ENCODE measurements around the gene HMSD. TPM values are rescaled to one million over a fixed set of nuclear protein-coding genes. Genes with fewer than 3 reads are reported as not detected.

HMSD gene
- total RNA-seq, 1 donor from 2014 or later: 0.29 TPM

- H3K4me3 ChIP-seq (ENCODE audit: low read depth, low read length): no peak overlapping the region
- no peak for TF ChIP-seq CTCF (conservative IDR thresholded peaks at IDR 0.05; ENCODE audit: low read depth, low read length)
- DNase-seq (ENCODE audit: low read depth): no peak
Observed at GRCh38 chr18:63986885-63987284, 37.8 kb downstream of the HMSD start.

GRCh38 chr18:63987743-63988142 is 38.6 kb downstream of the HMSD start:
- DNase-seq (ENCODE audit: low read depth): no peak
- no peak overlapping the region for H3K4me3 ChIP-seq (ENCODE audit: low read depth, low read length)
- TF ChIP-seq CTCF (conservative IDR thresholded peaks at IDR 0.05; ENCODE audit: low read depth, low read length): no peak

GRCh38 chr18:63992751-63993150 is 43.6 kb downstream of the HMSD start:
- no peak overlapping the region for H3K4me3 ChIP-seq (ENCODE audit: low read depth, low read length)
- TF ChIP-seq CTCF (conservative IDR thresholded peaks at IDR 0.05; ENCODE audit: low read depth, low read length): no peak
- no peak for DNase-seq (ENCODE audit: low read depth)

- TF ChIP-seq CTCF (conservative IDR thresholded peaks at IDR 0.05; ENCODE audit: low read depth, low read length): peak; percentile 87
- no peak overlapping the region for H3K4me3 ChIP-seq (ENCODE audit: low read depth, low read length)
- no peak for DNase-seq (ENCODE audit: low read depth)
Observed at GRCh38 chr18:63994783-63995399, 45.8 kb downstream of the HMSD start.

- no peak overlapping the region for H3K4me3 ChIP-seq (ENCODE audit: low read depth, low read length)
- no peak for DNase-seq (ENCODE audit: low read depth)
- no peak for TF ChIP-seq CTCF (conservative IDR thresholded peaks at IDR 0.05; ENCODE audit: low read depth, low read length)
Observed at GRCh38 chr18:63997041-63997440, 47.9 kb downstream of the HMSD start.

GRCh38 chr18:63997606-63998005 is 48.5 kb downstream of the HMSD start:
- DNase-seq (ENCODE audit: low read depth): no peak
- no peak overlapping the region for H3K4me3 ChIP-seq (ENCODE audit: low read depth, low read length)
- no peak for TF ChIP-seq CTCF (conservative IDR thresholded peaks at IDR 0.05; ENCODE audit: low read depth, low read length)

GRCh38 chr18:63999871-64000270 is 50.8 kb downstream of the HMSD start:
- no peak for DNase-seq (ENCODE audit: low read depth)

More at GRCh38 chr18:63999871-64000270, 50.8 kb downstream of the HMSD start:
- TF ChIP-seq CTCF (conservative IDR thresholded peaks at IDR 0.05; ENCODE audit: low read depth, low read length): no peak
- no peak overlapping the region for H3K4me3 ChIP-seq (ENCODE audit: low read depth, low read length)

All from epithelial cell of proximal tubule (primary cell).